C1 segment of cervical spinal cord (tissue), 14 donors: ENCODE results near the gene TMEM168.
"Not testable (repeated sequence)": the region's sequence is repeated elsewhere in the genome, so short reads cannot be mapped to it uniquely, and the experiment has no call there.

ENCODE experiments used
- DNase-seq, 14 donors: peaks; one replicate each; lab custom pipeline; 2025; lab: John Stamatoyannopoulos, UW

TMEM168 gene

GRCh38 chr7:112781110-112781509, 9.1 kb downstream of the TMEM168 start:
- DNase-seq: no peak

- DNase-seq: no peak
These were observed 10.5 kb downstream of the TMEM168 start for GRCh38 chr7:112779667-112780066.

DNA sequence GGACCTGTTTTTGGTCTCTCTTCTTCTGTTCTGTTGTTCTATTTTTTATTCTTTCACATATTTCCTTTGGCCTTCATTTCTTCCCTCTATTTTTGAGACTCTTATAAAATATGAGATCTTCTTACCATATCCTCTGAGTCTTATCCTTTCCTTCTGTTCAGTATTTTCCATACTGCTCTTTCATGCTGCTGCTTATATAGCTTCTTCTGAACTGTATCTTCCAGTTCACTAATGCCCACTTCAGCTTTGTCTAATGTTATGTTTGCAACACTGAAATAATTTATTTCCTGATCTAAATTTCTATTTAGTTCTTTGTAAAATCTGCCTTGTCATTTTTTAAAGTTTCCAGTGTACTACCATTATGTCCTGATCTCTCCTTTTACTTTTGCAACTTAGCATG, 12.8 kb downstream of the TMEM168 start:
- no peak for DNase-seq

- no peak for DNase-seq
These were observed 19.0 kb downstream of the TMEM168 start for GRCh38 chr7:112771166-112771565.

- DNase-seq: no peak
These were observed 20.1 kb downstream of the TMEM168 start for GRCh38 chr7:112770051-112770450.

DNA sequence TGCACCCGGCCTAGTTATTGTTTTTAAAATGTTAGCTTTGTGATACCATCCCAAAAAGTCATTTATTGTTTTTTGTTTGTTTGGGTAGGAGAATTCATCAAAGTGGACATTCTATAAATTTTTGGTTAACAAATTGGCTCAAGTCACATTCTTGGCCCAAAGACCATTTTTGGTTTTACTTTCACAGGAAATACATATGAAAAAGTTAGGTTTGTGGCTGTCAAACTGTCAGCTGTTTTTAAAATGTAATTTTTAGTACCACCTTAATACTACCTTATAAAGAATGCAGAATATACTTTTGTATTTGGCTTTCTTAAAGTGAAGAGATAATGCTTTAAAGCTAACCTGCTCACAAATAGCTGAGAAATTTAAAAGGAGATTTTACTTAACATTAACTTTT, 25.1 kb downstream of the TMEM168 start:
- DNase-seq: no peak

- no peak for DNase-seq
These were observed 26.2 kb downstream of the TMEM168 start for GRCh38 chr7:112763996-112764395.

GRCh38 chr7:112763298-112763697, 26.9 kb downstream of the TMEM168 start:
- no peak for DNase-seq

GRCh38 chr7:112759905-112760304, 30.3 kb downstream of the TMEM168 start:
- no peak for DNase-seq

- DNase-seq: no peak
These were observed 32.9 kb downstream of the TMEM168 start for GRCh38 chr7:112757337-112757736.

DNA sequence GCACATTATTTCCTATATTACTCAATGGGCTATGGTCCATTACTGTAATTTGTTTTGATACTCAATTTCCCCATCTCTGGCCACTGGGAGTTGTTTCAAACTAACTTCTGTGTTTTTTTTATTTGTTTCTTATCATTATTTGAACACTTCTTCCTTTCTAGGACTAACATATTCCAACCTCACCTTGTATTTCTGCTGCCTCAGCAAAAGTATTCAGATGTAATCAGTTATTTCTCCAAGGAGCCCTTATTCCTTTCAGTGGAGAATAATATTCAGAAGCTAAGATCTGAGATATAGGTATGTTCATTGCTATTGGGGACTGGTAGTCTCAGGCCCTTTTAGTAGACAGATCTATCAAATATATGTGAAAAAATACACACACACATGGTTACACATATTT, 36.9 kb downstream of the TMEM168 start:
- no peak for DNase-seq

- no peak for DNase-seq
These were observed 37.6 kb downstream of the TMEM168 start for GRCh38 chr7:112752576-112752975.

GRCh38 chr7:112749775-112750174, 40.4 kb downstream of the TMEM168 start:
- no peak for DNase-seq

GRCh38 chr7:112748381-112748780, 41.8 kb downstream of the TMEM168 start:
- DNase-seq: no peak

DNA sequence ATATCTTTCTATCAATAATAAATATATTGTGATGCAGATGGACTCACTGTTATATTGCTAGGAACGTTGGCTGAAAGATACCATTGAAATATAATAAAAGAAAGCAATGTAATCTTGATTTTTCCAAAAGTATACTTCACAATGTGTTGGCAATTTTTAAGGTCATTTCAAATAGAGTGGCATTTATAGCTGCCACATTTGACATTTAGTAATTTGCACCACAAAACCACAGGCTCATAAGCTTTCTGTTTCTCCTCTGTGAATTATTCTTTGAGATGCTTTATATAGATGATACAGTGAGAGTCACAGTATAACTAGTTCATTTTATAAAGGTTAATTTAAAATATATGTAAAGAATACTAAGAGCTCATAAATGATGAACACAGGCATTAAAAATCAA, 44.6 kb downstream of the TMEM168 start:
- DNase-seq: no peak

DNA sequence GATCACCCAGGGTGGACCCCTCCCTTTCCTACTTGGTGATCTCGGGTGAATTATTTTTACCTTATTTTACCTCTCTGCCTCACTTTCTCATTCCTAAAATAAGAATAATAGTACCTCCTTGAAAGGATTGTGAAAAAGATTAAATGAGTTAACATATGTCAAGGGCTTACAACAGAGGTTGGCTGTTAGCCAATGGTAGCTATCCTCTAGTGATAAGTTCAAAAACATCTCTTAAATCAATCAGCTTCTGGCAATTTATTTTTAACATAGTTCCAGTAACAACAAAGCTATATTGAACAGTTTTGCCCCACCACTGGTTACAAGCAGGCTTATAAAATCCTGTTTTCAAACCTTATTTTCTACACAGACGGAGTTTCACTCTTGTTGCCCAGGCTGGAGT, 45.4 kb downstream of the TMEM168 start:
- no peak for DNase-seq

GRCh38 chr7:112743811-112744210, 46.4 kb downstream of the TMEM168 start:
- DNase-seq: no peak

DNA sequence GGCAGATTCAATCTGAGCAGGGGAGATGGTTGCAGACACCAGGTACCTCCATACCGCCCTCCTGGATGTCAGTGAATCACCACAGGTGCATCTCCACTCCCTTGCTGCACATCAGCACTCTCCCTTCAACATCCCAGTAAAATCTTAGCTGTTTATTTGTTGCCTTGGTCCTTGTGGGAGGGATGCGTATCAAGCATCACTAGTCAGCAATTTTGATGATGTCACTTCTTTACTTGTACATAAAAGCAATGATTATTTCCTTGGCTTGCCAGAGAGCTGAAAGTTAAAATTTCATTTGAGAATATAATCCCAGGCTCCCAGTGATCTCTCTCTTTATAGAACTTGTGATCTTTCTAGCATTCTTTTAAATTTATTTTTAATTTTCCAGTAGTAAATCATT, 49.5 kb downstream of the TMEM168 start:
- no peak for DNase-seq

DNA sequence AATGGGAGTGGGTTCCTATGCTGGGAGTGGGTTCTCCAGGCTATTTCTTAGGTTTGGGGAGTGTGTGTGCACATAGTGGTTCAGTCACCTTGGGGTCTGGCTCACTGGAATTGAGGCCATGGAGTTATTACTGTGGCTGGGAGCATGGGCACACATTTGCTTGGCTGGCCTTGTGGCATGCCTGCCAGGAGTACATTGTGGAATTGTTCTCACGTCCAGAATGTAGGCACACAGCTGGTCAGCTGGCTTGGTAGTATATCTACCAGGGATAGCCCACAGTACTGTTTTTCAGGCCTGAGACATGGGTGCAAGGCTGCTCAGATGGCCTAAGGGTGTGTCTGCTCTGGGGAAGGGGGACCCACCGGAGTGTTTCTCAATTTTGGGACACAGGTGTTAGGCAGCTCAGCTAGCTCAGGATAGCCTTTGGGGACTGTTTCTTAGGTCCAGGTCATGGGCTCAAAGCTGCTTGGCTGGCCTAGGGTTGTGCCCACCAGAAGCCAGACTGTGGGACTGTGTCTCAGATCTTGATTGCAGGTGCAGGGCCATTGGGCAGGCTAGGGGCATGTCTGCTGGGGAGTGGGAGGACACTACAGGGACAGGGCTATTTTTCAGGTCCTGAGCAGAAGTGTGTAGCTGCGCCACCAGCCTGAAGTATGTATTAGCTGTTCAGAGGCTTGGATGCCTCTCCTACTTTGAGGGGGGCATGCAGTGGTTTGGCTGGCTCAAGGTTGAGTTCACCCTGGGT, 50.6 kb downstream of the TMEM168 start:
- no peak for DNase-seq

DNA sequence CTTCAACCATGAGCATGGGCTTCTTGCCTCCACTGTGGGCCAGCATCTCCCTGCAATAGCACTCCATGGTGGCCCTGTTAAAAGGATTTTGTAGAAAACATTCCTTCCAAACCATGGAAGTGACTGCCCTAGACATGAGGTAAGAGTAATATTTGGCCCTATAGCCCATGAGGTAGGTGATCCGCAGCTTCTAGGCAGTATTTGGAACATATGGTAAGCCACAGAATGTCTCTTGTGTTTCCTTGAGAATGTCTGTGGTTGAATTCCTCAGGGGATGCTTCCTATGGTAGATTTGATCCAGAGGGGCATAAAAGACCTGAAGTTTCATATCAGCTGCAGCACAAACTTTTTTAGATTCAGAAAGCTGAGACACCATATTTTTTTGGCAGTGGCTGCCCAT, 54.9 kb downstream of the TMEM168 start:
- DNase-seq: no peak

DNA sequence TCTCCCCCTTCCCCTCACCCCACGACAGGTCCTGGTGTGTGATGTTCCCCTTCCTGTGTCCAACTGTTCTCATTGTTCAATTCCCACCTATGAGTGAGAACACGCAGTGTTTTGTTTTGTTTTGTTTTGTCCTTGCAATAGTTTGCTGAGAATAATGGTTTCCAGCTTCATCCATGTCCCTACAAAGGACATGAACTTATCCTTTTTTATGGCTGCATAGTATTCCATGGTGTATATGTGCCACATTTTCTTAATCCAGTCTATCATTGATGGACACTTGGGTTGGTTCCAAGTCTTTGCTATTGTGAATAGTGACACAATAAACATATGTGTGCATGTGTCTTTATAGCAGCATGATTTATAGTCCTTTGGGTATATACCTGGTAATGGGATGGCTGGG, 58.9 kb downstream of the TMEM168 start:
- DNase-seq: not testable (repeated sequence)

DNA sequence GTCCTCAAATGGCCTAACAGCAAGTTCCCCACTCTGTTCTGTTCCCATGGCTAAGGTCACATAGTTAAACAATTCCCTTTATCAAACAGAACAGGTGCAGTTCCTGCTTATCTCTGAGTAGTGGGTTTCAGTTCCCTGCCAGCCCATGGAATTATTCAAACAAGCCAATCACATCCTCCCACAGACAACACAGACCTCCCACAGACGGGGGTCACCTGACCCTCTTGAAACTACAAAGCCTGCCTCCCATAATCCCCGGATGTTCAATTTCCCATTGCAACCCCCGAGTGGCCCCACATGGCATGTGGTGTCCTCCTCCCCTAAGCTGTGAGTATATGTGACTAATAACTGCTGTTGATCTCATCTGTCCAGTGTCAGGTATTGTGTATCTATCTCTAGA, 64.1 kb downstream of the TMEM168 start:
- DNase-seq: no peak

DNA sequence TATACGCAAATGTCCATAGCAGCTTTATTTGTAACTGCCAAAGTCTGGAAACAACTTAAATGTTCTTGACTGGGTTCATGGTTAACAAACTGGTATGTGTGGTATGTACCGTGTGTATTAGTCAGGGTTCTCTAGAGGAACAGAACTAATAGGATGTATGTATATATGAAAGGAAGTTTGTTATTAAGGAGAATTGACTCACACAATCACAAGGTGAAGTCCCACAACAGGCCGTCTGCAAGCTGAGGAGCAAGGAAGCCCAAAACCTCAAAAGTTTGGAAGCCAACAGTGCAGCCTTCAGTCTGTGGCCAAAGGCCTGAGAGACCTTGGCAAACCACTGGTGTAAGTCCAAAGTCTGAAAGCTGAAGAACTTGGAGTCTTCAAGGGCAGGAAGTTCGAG, 66.8 kb downstream of the TMEM168 start:
- no peak for DNase-seq

DNA sequence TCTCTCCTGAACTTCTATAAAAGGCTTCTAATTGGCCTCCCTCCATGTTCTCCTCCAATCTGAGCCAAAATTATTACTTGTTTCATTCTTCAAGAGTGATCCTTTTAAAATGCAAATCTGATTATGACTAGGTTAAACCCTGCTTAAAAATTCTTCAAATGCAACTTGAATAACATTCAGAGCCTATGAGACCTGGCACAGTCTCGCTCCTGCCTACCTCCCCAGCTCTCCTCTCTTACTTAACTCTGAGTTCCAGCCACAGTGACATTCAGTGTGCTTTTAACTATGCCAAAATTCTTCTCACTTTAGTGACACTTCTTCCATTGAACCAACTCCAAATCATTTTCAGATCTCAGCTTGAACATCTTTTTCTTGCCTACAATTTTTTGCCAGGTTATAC, 68.8 kb downstream of the TMEM168 start:
- DNase-seq: no peak
